ENCODE results near the gene FTCD. TPM values are rescaled to one million over a fixed set of nuclear protein-coding genes. Genes with fewer than 3 reads are reported as not detected.

Gene FTCD
- total and polyA plus RNA-seq, 2 of the 4 experiments (the other 2 are of a cell fraction) = 0.55 TPM; not detected in 1

- H3K79me1 ChIP-seq (ENCODE audit: low read depth in 1 of 2, low read length in 2 of 2) = peaks cover 22 to 94% of the 10 kb centered on the region in 2 experiments
- ATAC-seq (ENCODE audit: low read depth) (no peak), DNase-seq (no peak)
- 0 out of 4 replicates have a peak overlapping the region, but pooled peaks of 1 of the 2 experiments have one; percentile 44 for H4K8ac ChIP-seq (ENCODE audit: low read depth in 2 of 2, low read length in 2 of 2)
- no peak overlapping the region for H2BK15ac ChIP-seq (ENCODE audit: low read depth, low read length)
- no peak overlapping the region for H3K9ac ChIP-seq (ENCODE audit: low read depth, low read length)
- H2BK5ac ChIP-seq (ENCODE audit: low read depth, low read length, poor library complexity, severe bottlenecking) = peak overlapping the region; percentile 42
- no peak overlapping the region for H4K91ac ChIP-seq (ENCODE audit: insufficient read depth, low read depth, low read length)
- dilution Hi-C loops (cut with HindIII; ENCODE audit: low sequenced_read_pairs, unreplicated experiment) = no loop called here
- no peak overlapping the region for H4K5ac ChIP-seq (ENCODE audit: low read depth, low read length)
- intact Hi-C loops (cut with micrococcal nuclease) = no loop called here
- H4K20me1 ChIP-seq (ENCODE audit: insufficient read depth, low read length) = peaks cover 83% of the 10 kb centered on the region
- no peak overlapping the region for H3K4ac ChIP-seq (ENCODE audit: low read depth, low read length)
- BruUV-seq (replicated peaks) = no TSS peak
- peak overlapping the region; percentile 91 for H2AK9ac ChIP-seq (replicated peaks; ENCODE audit: low read depth, low read length, poor library complexity)
- H3K27me3 ChIP-seq (ENCODE audit: control insufficient read depth, insufficient read depth, low read length) = no peaks in the 10 kb centered on the region
- H2BK20ac ChIP-seq (ENCODE audit: low read depth, low read length) = no peak overlapping the region
- H2BK120ac ChIP-seq (ENCODE audit: low read depth, low read length) = no peak overlapping the region
- TF ChIP-seq CEBPB (IDR thresholded peaks at IDR 0.05; ENCODE audit: low read depth, low read length) = no peak
- TF ChIP-seq, protein P1, sequence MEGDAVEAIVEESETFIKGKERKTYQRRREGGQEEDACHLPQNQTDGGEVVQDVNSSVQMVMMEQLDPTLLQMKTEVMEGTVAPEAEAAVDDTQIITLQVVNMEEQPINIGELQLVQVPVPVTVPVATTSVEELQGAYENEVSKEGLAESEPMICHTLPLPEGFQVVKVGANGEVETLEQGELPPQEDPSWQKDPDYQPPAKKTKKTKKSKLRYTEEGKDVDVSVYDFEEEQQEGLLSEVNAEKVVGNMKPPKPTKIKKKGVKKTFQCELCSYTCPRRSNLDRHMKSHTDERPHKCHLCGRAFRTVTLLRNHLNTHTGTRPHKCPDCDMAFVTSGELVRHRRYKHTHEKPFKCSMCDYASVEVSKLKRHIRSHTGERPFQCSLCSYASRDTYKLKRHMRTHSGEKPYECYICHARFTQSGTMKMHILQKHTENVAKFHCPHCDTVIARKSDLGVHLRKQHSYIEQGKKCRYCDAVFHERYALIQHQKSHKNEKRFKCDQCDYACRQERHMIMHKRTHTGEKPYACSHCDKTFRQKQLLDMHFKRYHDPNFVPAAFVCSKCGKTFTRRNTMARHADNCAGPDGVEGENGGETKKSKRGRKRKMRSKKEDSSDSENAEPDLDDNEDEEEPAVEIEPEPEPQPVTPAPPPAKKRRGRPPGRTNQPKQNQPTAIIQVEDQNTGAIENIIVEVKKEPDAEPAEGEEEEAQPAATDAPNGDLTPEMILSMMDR (conservative IDR thresholded peaks at IDR 0.05; ENCODE audit: low read depth, low read length) = no peak
- TF ChIP-seq NFE2L2 (IDR thresholded peaks at IDR 0.05; ENCODE audit: low read depth, low read length) = no peak
- no peak for TF ChIP-seq RFX5 (IDR thresholded peaks at IDR 0.05; ENCODE audit: low read depth, low read length)
- no peak for TF ChIP-seq MAZ (IDR thresholded peaks at IDR 0.05; ENCODE audit: borderline replicate concordance, low read depth, low read length)
- no peak for TF ChIP-seq RAD21 (IDR thresholded peaks at IDR 0.05; ENCODE audit: low read length)
- no peak for TF ChIP-seq POLR2A (IDR thresholded peaks at IDR 0.05; ENCODE audit: low read depth, low read length)
- no peak for TF ChIP-seq CHD1 (IDR thresholded peaks at IDR 0.05; ENCODE audit: low read depth, low read length)
- no peak for TF ChIP-seq RCOR1 (IDR thresholded peaks at IDR 0.05; ENCODE audit: insufficient replicate concordance, low read length)
- no peak for TF ChIP-seq FOS (IDR thresholded peaks at IDR 0.05; ENCODE audit: low read depth, low read length)
- TF ChIP-seq BHLHE40 (IDR thresholded peaks at IDR 0.05; ENCODE audit: low read depth, low read length) = no peak
- TF ChIP-seq USF2 (IDR thresholded peaks at IDR 0.05; ENCODE audit: low read depth, low read length) = no peak
- no peak overlapping the region for H2AK5ac ChIP-seq (ENCODE audit: low read depth, low read length)
- H3K4me2 ChIP-seq (ENCODE audit: low read depth, low read length) = no peak overlapping the region
- H2AFZ ChIP-seq (replicated peaks; ENCODE audit: low read length, poor library complexity) = no peak overlapping the region
- H3K4me1 ChIP-seq (ENCODE audit: control insufficient read depth, insufficient read depth, low read length) = peaks cover 9% of the 10 kb centered on the region; the same call in 1 of the 2 replicates
- WGBS, 2 experiments (ENCODE audit: extremely low coverage in 2 of 2, insufficient read length in 1 of 2) = 96% methylated on average over 20 of the region's 27 CpGs; no CpG with 5 or more reads in 1 of the 2 experiments
- peaks cover 18% of the 10 kb centered on the region for H3K9me1 ChIP-seq (ENCODE audit: insufficient read depth, low read length)
- H3K56ac ChIP-seq (ENCODE audit: extremely low read depth, insufficient read depth, low read length) = no peak overlapping the region
- H3K14ac ChIP-seq (replicated peaks; ENCODE audit: low read depth, low read length) = no peak overlapping the region; the same call in 1 of the 2 replicates
- H3K27ac ChIP-seq (ENCODE audit: insufficient read depth, low read length) = peak overlapping the region; percentile 48
- H3K23ac ChIP-seq (ENCODE audit: low read depth, low read length) = no peak overlapping the region
- peaks cover 96% of the 10 kb centered on the region for H3K36me3 ChIP-seq (ENCODE audit: control insufficient read depth, insufficient read depth, low read length)
- no peak overlapping the region for H3K4me3 ChIP-seq (ENCODE audit: insufficient read depth, low read depth, low read length)
- ChIA-PET POLR2A (ENCODE audit: unreplicated experiment) (no interaction called here), CTCF (no interaction called here)
- H3K18ac ChIP-seq (ENCODE audit: low read depth, low read length) = no peak overlapping the region; the same call in 1 of the 2 replicates
- in situ Hi-C loops (cut with MboI; ENCODE audit: low sequenced_read_pairs) = no loop called here
- H3K9me3 ChIP-seq (ENCODE audit: control insufficient read depth, insufficient read depth, low read length) = peaks cover 5% of the 10 kb centered on the region
Measured at GRCh38 chr21:46118316-46119143, 36.8 kb downstream of the FTCD start.
